AG09309 (cell line): Measurements from ENCODE around the gene MEST.

Experiments
- DNase-seq: peaks from one replicate; pipeline ENCODE4 v3.0.0-alpha.2; 2010; ENCODE audit warnings: low read depth
- H3K4me3 ChIP-seq: 2 replicates; pipeline ENCODE4 v1.5.1; 2011; ENCODE audit warnings: mild to moderate bottlenecking, low read depth, low read length, moderate library complexity; ENCODE audit not compliant: control insufficient read depth
- TF ChIP-seq, protein P1 (sequence below): IDR thresholded peaks from 2 replicates; pipeline ENCODE4 v1.5.1; 2011; ENCODE audit warnings: mild to moderate bottlenecking, low read depth, low read length, inconsistent platforms; ENCODE audit not compliant: insufficient read depth, control insufficient read depth; ENCODE audit errors: missing control alignments

Gene MEST

DNA sequence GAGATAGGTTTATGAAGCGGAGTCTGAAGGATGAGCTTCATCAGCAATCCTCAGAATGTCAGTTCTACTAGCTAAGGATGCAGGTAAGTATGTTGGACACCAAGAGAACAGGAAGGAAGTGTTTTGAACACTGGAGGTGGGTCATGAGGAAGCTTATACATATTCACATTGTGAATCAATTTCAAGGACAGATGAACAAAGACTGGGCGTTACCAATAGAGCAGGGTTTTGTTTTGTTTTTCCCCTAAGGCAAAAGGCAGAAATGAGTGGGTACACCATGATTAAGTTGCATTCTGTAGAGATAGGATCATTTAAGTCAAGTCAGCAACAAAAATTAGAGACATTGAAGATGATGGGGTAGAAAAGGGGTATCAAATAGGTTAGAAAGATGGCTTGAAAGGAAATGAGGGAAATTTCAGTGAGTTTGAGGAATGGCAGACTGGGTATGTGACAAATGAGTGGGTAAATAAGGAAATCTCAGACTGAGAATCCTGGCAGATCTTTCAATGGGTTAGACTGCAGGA is 51.7 kb downstream of the MEST start:
- TF ChIP-seq, protein P1, sequence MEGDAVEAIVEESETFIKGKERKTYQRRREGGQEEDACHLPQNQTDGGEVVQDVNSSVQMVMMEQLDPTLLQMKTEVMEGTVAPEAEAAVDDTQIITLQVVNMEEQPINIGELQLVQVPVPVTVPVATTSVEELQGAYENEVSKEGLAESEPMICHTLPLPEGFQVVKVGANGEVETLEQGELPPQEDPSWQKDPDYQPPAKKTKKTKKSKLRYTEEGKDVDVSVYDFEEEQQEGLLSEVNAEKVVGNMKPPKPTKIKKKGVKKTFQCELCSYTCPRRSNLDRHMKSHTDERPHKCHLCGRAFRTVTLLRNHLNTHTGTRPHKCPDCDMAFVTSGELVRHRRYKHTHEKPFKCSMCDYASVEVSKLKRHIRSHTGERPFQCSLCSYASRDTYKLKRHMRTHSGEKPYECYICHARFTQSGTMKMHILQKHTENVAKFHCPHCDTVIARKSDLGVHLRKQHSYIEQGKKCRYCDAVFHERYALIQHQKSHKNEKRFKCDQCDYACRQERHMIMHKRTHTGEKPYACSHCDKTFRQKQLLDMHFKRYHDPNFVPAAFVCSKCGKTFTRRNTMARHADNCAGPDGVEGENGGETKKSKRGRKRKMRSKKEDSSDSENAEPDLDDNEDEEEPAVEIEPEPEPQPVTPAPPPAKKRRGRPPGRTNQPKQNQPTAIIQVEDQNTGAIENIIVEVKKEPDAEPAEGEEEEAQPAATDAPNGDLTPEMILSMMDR, result no peak
- no peak for DNase-seq
- H3K4me3 ChIP-seq, result no peak overlapping the region

DNA sequence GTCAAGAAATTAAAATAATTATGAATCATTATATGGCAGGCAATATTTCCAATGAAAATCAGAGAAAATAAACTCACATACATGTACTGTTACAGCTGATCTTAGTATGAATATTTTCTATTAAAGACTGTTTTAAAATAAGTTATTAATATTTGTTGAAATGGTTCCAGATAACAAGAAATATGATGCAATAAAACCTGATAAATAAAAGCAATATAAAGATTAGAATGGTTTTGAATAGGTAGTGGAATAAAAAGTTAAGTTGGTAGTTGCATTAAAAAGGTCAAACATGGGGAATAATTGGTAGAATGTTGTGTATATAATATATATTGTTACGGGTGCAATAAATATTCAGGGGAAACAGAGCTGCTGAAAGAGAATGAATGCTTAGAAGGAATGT is 52.5 kb downstream of the MEST start:
- no peak for DNase-seq
- no peak overlapping the region for H3K4me3 ChIP-seq
- TF ChIP-seq, protein P1, result no peak

DNA sequence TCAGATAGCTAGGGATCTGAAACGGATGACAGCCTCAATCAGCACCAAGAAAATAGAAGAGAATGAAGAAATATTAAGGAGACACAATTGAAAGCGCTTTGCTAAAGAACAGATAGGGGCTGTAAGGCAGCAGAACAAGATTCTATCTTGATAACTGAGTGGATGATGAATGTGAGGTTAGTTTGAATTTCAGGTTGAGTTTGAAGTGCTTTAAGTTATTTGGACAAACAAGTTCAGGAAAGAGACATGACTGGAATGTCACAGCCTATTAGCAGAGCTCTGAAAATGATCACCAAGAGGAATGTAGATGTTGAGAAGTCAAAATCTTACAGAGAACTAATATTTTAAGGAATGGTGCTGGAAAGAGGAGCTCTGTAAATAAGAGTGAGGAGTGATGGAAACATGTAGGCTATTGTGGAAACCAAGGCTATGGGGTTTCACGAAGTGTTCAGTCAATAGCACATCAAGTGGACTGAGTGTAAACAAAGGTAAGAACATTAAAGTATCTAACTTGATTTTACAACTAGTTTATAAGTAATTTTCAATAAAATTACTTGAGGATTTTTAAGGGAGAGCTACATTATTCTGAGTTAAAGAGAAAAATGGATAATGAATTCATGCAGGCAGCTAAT is 61.6 kb downstream of the MEST start:
- no peak for DNase-seq
- TF ChIP-seq, protein P1, result no peak
- no peak overlapping the region for H3K4me3 ChIP-seq

DNA sequence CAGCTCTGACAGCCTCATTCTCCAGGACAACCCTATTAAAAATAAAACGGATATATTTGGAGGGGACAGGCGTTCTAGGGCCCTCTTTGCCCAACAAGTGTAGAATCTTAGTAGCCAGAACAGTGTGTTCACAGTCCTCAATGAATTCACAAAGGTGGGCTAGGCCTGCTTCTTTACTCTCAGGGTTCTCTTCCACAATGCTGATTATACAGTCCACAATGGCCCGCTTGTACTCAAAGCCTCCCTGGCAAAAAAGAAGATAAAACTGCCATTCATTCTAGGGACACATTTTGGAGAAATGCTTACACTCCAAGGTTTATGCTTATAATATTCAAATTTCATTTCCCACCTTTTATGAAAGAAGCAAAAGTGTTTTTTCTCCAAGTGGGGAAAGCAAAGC is 62.6 kb downstream of the MEST start:
- TF ChIP-seq, protein P1, result no peak
- DNase-seq, result no peak
- no peak overlapping the region for H3K4me3 ChIP-seq
